ENCODE data around the gene AMER3.

The AMER3 gene

GRCh38 chr2:130791617-130791939, 36.2 kb downstream of the AMER3 start:
- H3K27me3 ChIP-seq (ENCODE audit: insufficient read depth, poor library complexity, severe bottlenecking), result no peaks in the 10 kb centered on the region
- H3K36me3 ChIP-seq (ENCODE audit: low read depth), result no peaks in the 10 kb centered on the region
- ATAC-seq (ENCODE audit: low read depth), result no peak
- no peak for TF ChIP-seq CTCF (IDR thresholded peaks at IDR 0.05; ENCODE audit: poor library complexity, severe bottlenecking)
- no peak overlapping the region for H3K27ac ChIP-seq (ENCODE audit: poor library complexity, severe bottlenecking)
- DNase-seq (ENCODE audit: low spot score), result no peak
- H3K4me1 ChIP-seq (ENCODE audit: insufficient read depth, poor library complexity, severe bottlenecking), result no peaks in the 10 kb centered on the region
- no peak overlapping the region for H3K4me3 ChIP-seq (ENCODE audit: severe bottlenecking)
- no peaks in the 10 kb centered on the region for H3K9me3 ChIP-seq (ENCODE audit: severe bottlenecking)

DNA sequence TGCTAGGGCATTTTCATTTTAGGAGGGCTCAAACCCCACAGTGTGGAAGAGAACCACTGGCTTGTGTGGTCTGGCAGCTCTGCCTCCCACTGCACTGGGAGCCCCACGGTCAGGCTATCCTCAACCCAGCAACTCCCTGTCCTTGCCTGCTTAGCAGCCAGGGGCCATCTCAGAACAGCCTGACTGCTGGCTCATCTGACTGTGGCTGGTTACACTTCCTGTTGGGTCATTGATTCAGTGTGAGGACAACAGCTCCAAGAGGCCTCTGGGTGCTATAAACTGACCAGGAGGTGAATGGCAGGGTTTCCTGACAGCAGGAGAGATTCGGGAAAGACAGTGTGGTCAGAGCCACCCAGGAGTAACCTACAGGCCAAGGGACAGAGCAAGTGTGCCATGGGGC, 40.1 kb downstream of the AMER3 start:
- H3K9me3 ChIP-seq (ENCODE audit: severe bottlenecking), result no peaks in the 10 kb centered on the region
- H3K36me3 ChIP-seq (ENCODE audit: low read depth), result no peaks in the 10 kb centered on the region
- no peak overlapping the region for H3K27ac ChIP-seq (ENCODE audit: poor library complexity, severe bottlenecking)
- ATAC-seq (ENCODE audit: low read depth) (no peak), DNase-seq (ENCODE audit: low spot score) (no peak)
- no peaks in the 10 kb centered on the region for H3K4me1 ChIP-seq (ENCODE audit: insufficient read depth, poor library complexity, severe bottlenecking)
- H3K4me3 ChIP-seq (ENCODE audit: severe bottlenecking), result no peak overlapping the region
- H3K27me3 ChIP-seq (ENCODE audit: insufficient read depth, poor library complexity, severe bottlenecking), result no peaks in the 10 kb centered on the region
- no peak for TF ChIP-seq CTCF (IDR thresholded peaks at IDR 0.05; ENCODE audit: poor library complexity, severe bottlenecking)

- Histone ChIP-seq H3K4me1 (ENCODE audit: insufficient read depth, poor library complexity, severe bottlenecking) (no peaks in the 10 kb centered on the region), H3K27ac (ENCODE audit: poor library complexity, severe bottlenecking) (no peak overlapping the region), H3K27me3 (ENCODE audit: insufficient read depth, poor library complexity, severe bottlenecking) (no peaks in the 10 kb centered on the region), H3K9me3 (ENCODE audit: severe bottlenecking) (no peaks in the 10 kb centered on the region), H3K36me3 (ENCODE audit: low read depth) (no peaks in the 10 kb centered on the region), H3K4me3 (ENCODE audit: severe bottlenecking) (no peak overlapping the region)
- no peak for ATAC-seq (ENCODE audit: low read depth)
- TF ChIP-seq CTCF (IDR thresholded peaks at IDR 0.05; ENCODE audit: poor library complexity, severe bottlenecking), result no peak
- no peak for DNase-seq (ENCODE audit: low spot score)
These were observed 41.0 kb downstream of the AMER3 start for GRCh38 chr2:130796290-130796689.

DNA sequence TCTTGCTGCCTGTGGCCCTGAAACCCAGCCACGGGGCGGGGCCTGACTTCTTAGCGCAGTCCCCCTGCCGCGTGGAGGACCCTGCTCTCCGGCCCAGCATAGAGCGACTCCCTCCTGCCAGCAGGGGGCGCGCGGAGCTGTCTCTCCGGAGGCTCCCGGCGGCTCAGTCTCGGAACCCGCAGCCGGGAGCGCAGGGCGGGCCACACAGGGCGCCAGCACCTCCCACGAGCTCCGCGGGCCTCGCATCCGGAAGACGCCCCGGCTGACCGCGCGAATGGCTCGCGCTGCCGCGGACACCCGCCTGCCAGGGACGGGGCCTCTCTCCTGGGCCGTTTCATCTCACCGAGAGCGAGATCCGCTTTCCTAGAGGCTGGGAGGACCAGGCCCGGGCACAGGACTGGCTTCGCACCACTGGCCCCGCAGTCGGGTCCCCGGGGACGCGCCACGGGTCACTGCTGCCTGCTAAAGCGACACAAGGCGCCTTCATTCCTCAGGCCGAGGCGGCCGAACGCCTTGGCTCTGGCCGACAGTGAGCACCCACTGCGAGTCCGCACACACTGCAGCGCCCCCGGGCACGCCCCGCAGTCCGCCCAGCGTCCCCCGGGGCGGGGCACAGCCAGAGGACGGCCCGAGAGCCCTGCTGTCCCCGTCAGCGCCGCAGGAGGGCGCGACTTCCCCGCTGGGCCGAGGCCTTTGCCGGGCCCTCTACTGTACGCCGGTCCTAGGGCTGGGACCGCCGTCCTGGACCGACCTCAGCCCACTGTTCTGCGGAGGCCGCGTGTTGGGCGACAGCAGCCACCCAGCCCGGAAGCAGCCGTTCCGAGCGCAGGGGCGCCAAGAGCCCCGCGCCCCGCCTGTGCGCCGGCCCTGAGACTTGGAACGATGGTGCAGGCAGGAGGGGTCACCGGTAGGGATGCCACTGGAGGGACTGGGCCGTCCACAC, 42.4 kb downstream of the AMER3 start:
- peak; percentile 98 for TF ChIP-seq CTCF (IDR thresholded peaks at IDR 0.05; ENCODE audit: poor library complexity, severe bottlenecking)
- no peaks in the 10 kb centered on the region for H3K27me3 ChIP-seq (ENCODE audit: insufficient read depth, poor library complexity, severe bottlenecking)
- no peaks in the 10 kb centered on the region for H3K9me3 ChIP-seq (ENCODE audit: severe bottlenecking)
- H3K4me3 ChIP-seq (ENCODE audit: severe bottlenecking), result peak overlapping the region; percentile 48
- peak; percentile 94 for ATAC-seq (ENCODE audit: low read depth)
- no peaks in the 10 kb centered on the region for H3K36me3 ChIP-seq (ENCODE audit: low read depth)
- H3K4me1 ChIP-seq (ENCODE audit: insufficient read depth, poor library complexity, severe bottlenecking), result no peaks in the 10 kb centered on the region
- peak overlapping the region; percentile 39 for H3K27ac ChIP-seq (ENCODE audit: poor library complexity, severe bottlenecking)
- DNase-seq (ENCODE audit: low spot score), result peak; percentile 93

All from RWPE2 (cell line).